Activated T-helper 9 cell treated with anti-CD3 and anti-CD28 coated beads, Interleukin-2, amount 50 U/mL, for 16 hours (primary cell): ENCODE measurements around the gene LRP8.
A peak's percentile ranks its signal among the peaks of the same experiment; 100 is the strongest.

ENCODE experiments used
- DNase-seq: peaks from one replicate; pipeline ENCODE4 v3.0.0-alpha.2; 2020; ENCODE audit warnings: low read depth

Gene LRP8

DNA sequence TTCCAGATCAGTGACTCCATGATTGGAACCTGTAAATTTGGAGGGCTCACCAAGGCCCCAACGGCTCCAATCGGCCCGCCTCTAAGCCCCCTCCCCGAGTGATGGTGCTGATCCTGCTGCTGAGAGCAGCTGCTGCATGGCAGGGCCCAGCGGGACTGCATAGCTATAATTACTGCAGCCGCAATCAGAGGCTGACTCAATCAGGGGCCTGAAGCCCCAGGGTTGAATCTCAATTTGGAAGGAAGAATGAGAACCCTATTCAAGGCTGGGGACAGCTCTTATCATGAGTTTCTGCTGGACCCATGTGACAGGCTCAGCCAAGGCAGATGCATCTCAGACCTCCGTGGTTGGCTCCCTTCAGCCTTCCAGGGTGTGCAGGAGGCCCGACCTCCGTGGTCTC, 46.7 kb downstream of the LRP8 start:
- DNase-seq, result no peak

DNA sequence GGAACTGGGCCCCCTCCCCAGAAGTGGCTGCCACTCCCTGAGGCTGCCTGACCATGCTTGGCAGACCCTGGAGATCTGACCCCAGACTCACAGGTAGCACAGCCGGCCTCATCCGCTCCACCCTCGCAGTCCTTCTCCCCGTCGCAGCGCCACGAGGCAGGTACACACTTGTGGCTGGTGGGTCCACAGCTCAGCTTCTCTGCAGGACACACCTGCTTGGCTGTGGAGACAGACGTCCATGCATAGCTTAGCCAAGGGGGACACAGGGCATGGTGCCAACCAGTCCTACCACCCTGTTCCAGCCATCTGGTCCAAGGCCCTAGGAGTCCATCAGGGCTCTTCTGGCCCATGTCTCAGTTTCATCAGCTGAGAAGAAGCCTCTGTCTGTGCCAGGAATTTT, 47.4 kb downstream of the LRP8 start:
- DNase-seq, result no peak

DNA sequence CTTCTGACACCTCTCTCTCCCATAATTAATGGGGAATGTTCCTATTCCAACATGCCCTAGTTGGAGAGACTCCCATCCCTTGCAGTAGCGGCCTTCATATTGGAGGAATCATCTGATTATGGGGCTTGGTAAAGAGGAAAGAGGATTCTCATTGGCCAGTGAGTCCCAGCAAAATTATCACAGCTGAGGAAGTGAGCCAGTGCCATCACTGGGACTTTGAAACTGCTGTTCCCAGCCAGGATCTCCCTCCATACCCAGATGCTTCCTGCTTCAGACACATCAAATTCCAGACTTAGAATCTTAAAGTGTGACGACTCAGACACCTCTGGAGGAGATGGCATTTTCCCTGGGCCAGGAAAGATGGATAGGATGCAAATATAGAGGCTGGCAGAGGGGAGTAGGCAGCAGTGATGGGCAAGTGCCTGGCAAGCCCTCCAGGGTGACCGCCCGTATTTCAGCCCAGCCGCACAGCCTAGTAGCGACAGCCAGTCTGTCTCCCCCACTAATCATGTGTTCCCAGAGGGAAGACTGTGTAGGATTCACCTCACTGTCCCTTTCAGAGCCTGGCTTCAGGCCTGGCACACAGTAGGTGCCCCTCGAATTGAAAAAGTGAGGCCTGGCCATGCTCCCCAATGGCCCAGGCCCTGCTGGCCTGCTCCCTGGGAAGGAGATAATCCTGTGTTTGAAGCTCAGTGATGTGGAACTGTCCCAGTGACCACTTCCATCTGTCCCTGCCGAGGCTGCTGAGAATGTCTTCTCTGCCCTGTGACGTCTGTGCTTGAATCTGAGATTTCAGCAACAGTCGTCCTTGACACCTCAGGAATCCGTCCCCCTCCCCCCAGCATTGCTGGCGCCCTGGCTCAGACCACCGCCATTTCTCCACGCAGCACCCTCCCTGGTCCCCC, 48.3 kb downstream of the LRP8 start:
- no peak for DNase-seq

DNA sequence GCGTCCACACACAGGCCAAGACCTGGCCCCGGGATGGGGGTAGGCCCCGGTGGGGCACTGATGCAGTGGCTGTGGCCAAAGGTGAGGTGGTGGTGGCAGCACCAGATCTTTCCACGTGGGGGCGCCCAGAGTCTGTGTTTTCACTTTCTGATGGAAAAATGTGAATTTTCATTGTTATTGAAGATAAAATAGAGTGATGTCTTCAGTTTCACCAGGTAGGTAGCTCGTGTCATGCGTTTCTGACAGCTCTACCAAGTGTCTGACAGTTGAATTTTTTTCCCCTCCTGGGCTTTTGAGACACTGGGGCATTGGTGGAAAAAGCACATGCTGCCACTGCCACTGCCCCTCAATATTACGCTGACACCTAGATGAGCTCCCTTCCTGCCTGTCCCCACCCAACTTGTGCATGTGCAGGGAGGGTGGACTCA, 49.6 kb downstream of the LRP8 start:
- peak; percentile 60 for DNase-seq

DNA sequence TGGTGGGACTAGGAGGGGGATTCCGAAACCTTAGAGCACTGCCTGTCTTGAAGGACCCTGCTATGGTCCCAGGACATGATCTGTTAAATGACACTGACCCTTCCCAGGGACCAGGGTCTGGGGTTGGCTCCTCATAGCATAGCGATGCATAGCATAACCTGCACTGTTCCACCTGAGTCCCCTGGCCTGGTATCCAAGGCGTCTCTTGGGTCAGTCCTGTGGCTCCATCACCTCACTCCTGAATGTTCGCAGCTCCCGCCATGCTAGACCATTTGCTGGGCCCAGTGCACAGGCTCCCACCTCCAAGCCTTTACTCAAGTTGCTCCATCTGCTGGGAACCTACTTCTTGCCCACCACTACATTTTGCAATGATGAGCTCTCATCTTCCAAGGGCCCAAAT, 50.5 kb downstream of the LRP8 start:
- DNase-seq, result no peak

DNA sequence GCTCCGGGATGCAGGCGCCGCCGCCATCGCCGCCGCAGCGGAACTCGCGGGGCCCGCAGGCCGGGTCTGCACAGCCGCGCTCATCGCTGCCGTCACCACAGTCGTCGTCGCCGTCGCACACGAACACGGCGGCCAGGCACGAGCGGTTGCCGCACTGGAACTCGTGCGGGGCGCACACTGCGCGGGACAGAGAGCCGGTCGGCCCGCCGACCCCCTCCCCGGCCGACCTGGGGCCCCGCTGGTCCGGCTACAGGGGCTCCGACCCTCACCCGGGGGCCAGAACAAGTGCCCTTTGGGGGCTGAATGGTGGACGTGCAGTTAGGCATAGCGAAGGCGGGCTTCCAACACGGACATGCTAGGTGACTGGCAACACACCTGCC, 51.0 kb downstream of the LRP8 start:
- DNase-seq, result no peak

DNA sequence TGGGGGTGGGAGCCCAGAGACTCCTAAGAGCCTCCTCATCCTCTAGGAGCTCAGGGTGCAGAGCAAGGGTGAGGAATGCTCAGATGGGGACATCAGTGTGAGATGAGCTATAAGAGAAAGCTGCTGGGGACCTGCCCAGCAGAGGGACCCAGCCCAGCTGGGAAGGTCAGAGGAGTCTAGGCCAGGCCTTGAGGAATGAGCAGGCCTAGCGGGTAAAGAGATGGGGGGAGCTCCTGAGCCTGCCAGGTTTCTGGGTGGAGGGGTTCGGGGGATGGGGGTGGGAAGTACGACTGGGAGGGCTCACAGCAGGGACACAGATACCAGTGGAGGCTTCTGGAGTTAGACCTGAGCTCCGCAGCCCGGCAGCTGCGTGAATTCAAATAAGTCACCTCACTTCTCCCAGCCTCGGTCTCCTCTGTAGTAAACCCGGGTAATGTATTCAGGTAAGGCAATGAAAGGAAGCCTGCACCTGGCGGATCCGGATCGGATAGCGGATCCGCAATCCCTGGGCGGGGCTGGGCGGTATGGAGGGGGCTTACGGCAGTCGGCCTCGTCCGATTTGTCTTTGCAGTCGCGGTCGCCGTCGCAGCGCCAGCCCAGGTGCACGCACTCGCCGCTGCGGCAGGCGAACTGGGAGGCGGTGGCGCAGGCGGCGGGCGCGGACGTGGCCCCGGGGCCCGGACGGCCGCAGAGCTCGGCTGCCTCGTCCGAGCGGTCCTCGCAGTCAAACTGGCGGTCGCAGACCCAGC, 51.5 kb downstream of the LRP8 start:
- DNase-seq, result no peak

DNA sequence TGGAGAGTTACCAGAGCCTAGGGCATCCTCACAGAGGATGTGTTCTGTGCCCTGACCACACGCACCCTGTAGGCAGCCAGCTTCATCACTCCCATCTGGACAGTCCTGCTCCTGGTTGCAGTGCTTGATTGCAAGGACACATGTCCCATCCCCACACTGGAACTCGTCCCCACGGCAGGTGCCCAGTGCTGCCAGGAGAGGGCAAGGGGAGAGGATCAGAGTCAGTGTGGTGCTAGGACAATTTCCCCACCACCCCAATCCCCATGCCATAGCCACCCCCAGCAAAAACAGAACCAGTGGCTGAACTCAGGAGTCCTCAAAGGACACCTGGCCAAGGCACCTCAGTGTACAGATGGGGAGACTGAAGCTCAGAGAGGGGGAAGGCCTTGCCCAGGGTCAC, 52.3 kb downstream of the LRP8 start:
- no peak for DNase-seq

DNA sequence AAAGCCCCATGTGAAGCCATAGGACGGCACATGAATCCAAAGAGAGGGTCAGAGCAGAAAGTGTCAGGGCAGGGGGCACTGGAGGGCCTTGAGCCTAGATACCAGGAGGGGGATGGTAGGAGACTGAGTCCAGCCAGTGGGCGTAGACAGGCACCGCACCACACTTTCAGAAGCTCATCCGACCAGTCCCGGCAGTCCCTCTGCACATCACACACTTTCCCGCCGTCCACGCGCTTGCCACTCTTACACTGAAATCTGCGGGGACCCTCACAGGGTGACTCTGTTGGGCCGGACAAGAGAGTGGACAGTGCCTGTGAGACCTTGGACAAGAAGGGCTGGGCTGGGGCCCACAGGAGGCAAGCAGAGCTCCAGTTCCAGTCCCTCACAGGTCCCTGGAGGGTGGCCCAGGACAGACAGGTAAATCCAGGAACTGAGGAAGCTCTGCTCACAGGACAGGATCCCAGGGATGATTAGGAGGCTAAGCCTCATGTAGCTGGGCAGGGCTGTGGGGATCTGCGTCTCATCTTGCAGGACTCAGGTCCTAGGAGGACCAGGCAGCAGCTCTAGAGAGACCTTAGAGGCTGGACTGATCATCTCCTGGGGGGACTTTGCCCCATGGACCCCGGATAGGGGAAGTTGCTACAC, 53.2 kb downstream of the LRP8 start:
- DNase-seq, result no peak

DNA sequence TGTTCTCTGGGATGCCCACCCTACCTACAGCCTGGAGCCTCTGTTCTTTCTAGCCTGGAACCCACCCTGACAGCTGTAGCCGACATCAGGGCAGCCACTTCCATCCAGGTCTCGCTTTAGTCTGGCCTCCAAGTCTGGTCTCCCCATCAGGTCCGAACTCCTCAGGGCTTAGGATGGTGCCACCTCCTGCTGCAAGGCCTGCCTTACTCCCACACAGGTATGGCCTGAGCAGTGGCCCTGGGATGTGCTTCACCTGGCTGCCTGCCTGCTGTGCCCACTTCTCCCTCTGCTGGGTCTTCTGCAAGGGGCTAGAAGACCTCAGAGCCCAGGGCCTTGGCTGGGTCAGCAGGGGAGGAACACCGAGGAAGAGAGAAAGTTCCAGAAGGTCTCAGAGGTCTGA, 53.8 kb downstream of the LRP8 start:
- DNase-seq, result no peak

DNA sequence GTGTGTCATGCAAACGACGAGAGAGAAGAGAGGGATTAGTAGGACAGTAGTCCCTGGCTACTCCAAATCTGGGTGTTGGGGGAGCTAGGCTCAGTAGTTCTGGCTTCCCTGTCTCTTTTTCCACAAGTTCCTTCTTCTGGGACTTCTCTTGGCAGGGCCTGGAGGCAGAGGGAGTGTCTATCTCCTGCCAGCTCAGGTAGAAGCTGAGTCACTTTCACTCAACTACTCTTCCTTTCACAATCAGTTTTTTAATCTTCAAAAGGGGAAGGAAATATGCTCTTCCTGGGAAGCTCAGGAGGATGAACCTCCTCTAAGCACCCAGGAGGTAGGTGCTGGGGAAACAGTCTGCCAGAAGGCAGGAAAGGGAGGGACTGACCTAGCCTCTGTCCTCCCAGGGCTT, 54.3 kb downstream of the LRP8 start:
- DNase-seq, result no peak

DNA sequence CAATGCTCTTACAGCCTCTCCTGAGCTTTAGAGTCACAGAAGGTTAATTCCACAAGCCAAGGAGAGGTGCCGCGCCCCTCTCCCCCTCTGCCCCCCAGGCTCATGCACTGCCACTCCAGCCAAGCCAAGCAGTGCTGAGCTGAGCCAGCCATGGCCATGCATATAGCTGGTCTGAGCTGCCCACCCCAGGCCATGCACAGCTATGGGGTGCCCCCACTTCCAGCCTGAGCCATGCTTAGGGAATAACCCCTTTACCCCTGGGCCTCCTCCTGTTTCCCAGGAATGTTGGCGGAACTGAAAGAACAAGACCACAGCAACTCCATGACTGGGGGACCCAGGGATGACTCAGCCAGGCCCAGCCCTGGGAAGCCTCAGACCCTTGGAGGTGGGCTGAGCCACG, 55.5 kb downstream of the LRP8 start:
- DNase-seq, result no peak

DNA sequence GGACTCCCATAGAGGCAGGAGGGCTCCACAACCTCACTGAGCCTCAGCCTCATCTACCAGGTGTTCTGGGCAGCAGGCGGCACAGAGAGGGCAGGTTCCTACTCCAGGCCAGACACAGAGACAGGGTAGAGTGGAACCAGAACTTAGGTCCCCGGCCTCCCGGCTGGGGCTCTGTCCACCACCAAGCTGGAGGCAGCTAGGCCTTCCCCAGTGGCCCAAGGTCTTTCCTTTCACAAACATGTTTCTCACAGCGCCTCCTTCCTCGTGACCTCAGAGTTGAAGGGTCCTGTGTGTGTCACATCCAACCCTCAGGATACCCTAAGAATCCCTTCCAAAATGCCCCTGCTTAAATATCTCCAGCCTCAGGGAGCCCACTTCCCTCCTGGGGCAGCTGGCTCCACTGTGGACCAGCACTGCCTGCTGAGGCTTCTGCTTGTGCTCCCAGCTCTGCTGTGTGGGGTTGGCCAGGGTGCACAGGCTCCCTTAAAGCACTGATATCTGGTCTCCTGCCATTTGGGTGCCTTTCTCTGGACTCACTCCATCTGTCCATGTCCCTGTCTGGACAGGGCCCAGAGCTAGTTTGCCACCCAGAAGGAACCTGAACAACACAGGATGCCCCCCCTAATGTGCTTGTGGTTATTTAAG, 56.3 kb downstream of the LRP8 start:
- no peak for DNase-seq

DNA sequence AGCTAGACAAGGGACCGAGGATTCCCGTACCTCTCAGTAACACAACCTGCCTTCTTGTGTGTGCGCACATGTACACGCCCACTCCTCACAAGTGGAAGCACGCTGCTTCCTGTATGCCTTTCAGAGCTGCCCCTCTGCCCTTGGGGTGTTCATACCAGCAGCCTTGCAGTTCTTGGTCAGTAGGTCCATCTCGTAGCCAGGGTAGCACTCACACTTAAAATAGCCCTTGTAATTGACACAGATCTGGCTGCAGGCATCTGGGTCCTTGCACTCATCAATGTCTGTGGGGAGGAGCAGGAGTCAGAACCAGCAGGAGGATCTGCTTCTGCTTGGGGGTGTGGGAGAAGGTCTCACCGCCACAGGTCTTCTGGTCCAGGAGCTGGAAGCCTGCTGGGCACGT, 57.0 kb downstream of the LRP8 start:
- DNase-seq, result no peak

DNA sequence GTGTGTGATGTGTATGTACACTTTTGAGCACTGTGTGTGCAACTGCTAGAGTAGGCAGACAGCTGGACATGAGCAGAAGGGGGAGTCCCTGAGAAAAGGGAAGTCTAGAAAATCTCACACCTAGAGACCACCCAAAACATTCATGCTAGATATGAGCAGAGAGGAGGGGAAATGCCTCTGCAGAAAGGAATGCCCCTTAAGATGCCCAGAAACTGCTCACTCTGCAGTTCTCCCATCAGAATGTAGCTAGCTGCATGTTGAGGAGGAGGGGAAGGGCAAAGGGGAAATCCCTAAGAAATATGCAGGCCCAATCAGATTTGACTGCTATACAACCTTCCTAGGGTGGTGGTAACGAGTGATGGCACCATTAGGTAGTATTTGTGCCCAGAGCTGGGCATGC, 57.8 kb downstream of the LRP8 start:
- no peak for DNase-seq

DNA sequence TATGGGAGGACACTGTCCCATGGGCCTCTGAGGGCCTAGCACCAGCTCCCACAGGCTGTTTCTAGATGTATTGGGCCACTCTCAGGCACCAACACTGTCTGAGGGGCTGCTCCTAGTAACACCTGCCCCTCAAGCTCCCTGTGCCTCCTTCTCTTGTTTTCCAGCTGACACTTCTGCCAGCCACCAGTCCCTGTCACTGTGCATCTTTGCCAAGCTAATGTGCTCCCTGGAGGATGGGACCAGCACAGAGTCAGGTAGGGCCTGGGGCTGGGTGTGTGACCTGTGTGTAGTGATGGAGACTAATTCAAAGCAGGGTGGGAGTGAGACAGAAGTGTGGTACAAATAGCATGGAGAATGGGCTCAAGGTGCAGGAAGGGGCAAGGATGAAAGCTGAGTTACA, 60.1 kb downstream of the LRP8 start:
- no peak for DNase-seq

DNA sequence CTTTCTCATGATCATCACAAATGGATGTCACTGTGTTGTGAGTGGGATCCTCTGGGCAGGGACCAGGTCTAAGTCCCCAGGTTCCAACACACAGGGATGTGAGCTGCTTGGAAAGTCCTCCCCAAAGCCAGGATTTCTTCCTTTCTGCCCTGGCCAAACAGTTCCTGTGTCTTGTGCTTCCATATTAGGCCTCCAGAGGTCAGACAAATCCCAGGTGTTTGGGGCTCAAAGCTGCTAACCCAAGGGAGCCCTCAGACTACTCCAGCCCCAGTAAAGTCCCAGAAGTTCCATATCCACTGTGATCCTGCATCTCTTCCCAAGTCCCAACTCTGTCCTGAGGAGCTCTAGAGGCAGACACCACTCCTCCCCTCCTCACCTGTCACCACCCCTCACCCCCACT, 61.8 kb downstream of the LRP8 start:
- DNase-seq, result no peak

DNA sequence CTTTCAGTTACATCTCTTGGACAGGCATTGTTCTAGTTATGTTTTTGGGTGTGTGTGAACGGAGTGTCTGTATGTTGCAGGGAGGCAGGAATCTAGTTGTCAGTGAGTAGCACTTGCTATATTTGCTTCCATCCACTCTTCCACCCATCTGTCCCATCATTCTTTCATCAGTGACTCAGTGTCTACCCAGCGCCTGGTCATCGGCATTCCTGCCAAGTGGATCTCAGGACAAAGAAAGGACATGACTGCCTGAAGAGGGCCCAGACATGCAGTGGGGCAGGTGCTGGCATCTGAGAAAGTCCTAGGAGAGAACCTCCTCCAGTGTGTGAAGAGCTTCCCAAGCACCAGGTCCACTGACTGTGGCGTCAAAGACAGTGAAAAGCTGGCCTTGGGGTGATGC, 62.3 kb downstream of the LRP8 start:
- no peak for DNase-seq

DNA sequence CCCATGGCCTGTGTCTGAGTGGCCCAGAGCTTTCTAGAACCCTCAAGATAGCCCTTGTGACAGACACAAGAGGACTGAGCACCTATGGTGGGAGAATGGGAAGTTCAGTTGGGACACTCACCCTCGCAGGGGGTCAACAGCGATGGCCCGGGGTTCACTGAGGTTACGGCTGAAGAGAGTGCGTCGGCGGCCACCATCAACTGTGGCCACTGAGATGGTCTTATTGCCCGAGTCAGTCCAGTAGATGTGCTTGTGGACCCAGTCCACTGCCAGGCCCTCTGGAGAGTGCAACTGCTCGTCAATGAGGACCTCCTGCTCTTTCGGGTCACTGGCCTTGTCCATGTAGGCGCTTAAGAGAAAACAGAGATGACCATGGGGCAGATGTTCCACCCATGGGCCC, 63.8 kb downstream of the LRP8 start:
- DNase-seq, result no peak

DNA sequence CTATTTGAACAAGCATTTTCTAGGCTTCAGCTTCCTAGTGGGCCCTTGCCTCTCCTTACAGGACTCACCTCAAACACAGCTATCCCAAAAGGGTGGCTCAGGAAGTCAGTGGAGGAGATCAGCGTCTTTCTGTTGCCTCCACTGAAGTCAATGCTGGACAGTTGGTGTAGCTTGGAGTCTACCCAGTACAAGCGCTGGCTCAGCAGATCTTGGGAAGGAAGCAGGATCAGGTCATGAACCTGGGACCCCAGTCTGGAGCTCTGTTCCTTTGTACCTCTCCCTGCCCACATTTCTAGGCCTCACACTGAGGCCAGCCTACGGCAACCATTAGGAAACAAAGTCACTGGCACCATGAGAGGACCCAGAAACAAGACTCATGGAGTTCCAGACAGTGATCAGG, 65.9 kb downstream of the LRP8 start:
- no peak for DNase-seq

DNA sequence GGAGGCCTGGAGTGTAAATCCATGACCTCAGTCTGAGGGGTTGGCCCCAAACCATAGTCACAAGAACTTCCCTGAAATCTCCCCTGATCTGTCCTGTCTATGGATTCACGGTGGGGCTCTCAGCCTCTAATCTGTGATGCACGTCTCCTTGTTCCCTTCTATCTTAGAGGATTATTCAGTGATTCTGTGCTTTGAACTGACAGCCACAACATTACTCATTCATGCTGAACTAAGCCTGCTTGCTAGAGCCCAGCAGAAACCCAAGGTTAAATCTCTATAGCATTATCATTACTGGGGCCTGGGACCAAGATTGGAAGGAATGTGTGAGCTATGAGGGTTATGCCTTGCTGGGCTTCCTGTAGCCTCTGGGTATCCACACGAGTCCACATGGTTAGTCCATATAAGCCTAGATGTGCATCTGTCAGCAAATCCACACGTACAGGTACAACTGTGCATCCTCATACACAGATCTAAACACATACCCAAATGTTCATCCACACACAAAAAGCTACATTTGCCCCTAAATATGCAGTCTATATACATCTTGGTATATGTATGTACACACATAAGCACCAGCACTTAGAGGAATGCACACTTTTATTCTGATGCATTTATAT, 67.1 kb downstream of the LRP8 start:
- no peak for DNase-seq

DNA sequence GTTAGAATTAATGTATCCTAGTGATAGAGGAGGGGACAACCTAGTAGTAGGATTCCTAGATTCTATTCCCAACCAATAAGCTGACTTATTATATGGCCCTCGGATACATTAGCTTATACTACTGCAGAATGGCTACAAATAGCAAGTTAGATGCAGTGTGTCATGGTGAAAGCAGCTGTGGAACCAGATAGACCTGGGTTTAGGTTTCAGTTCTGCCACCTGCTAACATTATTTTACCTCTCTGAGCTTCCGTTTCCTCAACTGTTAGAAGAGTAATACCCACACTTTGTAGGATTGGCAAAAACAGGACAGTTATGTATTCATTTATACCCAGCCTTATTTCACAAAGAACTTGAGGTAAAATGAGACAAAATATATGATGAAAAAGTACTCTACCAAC, 67.9 kb downstream of the LRP8 start:
- DNase-seq, result no peak
